ENCODE data around the gene ESF1.

- no peak for TF ChIP-seq CTCF (conservative IDR thresholded peaks at IDR 0.05)
- TF ChIP-seq ZFX (IDR thresholded peaks at IDR 0.05): no peak
Observed at GRCh38 chr20:13672690-13673089, 112.0 kb downstream of the ESF1 start.
